ENCODE measurements around the gene KCNF1.

KCNF1 gene

GRCh38 chr2:10905006-10905861 is 6.5 kb upstream of the KCNF1 start:
- DNase-seq, result no peak

DNA sequence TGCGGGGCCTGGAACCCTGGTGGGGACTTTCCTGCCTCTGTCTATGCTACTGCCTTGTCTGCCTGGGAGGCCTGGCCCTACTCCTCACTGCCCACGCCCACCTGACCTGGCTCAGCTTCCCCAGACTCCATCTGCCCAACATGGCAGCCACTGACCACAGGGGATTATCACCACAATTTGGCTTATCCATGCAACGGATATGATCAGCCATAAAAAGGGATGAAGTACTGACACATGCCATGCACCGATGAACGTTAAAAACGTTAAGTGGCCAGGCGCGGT is 5.9 kb upstream of the KCNF1 start:
- no peak for DNase-seq

GRCh38 chr2:10906926-10907625 is 4.7 kb upstream of the KCNF1 start:
- no peak for DNase-seq

GRCh38 chr2:10908195-10908594 is 3.5 kb upstream of the KCNF1 start:
- no peak for DNase-seq

DNA sequence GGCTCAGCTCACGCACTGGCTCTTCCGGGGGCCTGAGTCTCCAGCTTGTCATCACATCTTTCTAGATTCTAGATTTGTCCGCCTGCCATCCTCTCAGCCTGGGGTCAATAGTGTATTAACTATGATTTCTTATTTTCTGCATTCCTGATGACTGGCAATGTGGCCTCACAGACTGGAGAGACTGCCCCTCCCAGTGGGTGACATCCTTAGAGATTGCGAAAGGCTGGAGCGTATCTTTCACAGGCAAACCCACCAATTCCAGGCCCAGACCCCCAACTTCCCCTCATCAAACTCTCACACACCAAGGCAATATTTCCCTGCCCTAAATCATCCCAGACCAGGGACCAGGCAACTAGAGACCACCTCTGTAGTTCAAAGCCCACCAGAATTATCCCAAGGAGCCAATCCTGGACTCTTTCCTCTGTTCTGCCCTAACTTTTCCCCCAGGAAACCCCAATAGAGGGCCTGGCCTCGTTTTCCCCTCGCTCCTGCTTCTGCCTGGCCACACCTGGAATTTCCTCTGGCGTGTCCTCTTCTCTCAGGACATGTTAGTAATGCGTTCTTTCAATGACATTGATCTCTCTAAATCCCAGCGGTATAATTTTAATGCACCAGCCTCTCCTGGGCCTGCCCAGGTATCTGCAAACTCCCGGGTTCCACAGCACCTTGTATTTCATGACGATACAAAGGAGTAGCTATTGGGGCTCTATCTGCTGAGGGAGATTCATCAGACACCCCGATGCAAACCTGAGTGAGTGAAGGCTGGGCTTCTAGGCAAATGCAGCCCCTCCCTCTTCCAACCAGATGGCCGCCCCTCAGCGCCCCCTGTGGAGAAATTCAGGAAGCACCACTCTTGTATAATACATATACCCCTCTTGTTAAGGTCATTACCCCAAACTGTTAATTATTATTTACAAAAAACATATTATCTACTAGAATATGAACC is 2.4 kb upstream of the KCNF1 start:
- no peak for DNase-seq

GRCh38 chr2:10909996-10910341 is 1.8 kb upstream of the KCNF1 start:
- DNase-seq, result no peak

DNA sequence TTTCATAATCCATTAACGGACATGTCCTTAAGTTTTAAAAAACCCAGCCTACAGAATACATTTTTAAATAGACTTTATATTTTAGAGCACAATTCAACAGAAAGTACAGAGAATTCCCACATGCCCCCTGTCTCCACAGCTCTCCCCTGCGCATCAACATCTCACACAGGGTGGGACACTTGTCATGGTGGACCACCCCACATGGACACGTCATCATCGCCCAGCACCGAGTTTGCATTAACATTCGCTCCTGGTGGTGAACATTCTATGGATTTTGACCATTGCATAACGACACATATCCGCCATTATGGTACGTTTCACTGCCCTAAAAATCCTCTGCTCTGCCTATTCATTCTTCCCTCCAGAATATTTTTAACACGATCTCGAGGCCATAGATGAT is 1.1 kb upstream of the KCNF1 start:
- no peak for DNase-seq

DNA sequence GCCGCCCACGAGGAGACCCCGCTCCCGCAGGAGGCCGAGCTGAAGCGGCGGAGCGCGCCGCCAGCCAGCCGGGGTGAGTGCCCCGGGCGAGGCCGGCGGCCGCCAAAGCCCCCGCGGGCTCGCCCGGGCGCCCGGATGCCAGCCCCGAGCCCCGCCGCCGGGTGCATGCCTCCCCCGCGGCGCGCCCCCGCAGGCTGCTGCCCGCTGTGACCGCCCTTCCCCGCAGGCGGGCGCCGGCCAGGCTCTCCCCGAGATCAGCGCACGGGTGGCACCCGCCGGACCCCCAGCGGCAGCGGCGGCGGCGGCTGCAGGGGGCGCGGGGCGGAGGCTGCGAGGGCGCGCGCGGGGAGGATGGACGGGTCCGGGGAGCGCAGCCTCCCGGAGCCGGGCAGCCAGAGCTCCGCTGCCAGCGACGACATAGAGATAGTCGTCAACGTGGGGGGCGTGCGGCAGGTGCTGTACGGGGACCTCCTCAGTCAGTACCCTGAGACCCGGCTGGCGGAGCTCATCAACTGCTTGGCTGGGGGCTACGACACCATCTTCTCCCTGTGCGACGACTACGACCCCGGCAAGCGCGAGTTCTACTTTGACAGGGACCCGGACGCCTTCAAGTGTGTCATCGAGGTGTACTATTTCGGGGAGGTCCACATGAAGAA is 470 bp downstream of the KCNF1 start:
- DNase-seq, result no peak

GRCh38 chr2:10912796-10913455 is 1.2 kb downstream of the KCNF1 start:
- no peak for DNase-seq

- no peak for DNase-seq
These were observed 2.0 kb downstream of the KCNF1 start for GRCh38 chr2:10913501-10914271.

GRCh38 chr2:10914272-10914693 is 2.5 kb downstream of the KCNF1 start:
- no peak for DNase-seq

- DNase-seq, result no peak
These were observed 3.5 kb downstream of the KCNF1 start for GRCh38 chr2:10915236-10915635.

DNA sequence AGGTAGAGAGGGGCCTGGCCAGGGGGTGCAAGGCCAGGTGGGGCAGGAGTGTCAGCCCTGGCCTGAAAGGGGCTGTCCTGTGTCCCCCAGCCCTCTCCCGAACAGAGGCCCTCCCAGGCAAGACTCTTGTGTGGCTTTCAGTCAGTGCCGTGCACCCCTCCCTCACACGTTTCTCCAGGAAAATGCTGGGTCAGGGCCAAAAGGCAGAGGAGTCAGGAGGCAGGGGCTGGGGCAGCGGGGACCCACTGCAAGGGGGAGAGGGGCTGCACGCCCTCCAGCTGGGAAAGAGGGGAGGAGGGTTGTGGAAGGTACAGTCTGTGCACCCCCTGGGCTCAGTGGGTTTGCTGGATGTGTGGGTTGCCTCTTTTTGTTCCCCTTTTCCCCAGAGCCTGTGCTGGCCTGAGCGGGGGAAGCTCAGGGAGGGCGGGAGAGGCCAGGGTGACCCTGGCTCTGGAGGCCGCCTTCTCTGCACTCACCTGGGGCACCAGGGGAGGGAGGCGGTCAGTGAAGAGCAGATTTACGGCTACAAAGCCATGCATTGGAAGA is 4.1 kb downstream of the KCNF1 start:
- DNase-seq, result no peak

DNA sequence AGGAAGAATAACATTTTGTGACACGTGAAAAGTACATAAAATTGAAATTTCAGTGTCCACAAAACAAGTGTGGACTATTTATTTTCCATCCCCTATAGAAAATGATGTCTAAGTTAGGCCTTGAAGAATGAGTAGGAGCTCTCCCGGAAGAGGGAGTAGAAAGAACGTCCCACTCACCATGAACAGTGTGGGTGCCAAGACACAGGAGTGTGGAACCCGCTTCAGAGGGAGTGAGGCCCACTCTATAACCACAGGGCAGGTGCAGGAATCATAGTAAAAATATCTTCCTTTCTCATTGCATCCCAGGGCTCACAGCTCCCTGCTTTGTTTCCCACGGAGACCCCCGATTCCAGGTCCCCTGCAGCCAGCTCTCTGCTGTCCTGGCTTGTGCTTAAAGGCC is 5.2 kb downstream of the KCNF1 start:
- DNase-seq, result no peak

DNA sequence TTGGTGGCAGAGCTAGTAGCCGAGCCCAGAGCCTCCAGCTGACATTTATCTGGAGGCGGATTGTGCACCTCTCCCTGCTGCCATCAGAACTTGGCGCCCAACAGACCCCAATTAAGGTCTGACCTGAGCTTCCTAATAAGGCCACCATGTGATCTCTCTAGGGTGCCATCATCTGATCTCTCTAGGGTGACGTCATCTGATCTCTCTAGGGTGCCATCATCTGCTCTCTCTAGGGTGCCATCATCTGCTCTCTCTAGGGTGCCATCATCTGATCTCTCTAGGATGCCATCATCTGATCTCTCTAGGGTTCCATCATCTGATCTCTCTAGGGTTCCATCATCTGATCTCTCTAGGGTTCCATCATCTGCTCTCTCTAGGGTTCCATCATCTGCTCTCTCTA is 6.2 kb downstream of the KCNF1 start:
- no peak for DNase-seq

GRCh38 chr2:10918661-10919409 is 7.1 kb downstream of the KCNF1 start:
- no peak for DNase-seq

DNA sequence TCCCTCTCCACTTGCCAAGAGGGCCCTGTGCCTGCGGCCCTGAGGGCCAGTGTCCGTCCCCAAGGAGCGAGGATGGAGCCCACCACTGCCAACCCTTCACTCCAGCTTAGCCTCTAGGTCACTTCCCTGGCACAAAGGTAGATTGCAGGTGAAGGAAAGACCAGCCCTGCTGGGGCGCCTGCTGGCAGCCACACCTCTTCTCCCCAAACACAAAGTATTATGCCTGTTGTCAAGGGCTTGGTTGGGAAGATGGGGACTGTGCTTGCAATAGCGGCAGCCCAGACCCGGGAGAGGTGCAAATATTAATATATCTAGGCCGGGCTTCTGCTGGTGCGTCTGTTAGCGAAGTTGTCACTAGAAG is 7.7 kb downstream of the KCNF1 start:
- no peak for DNase-seq

DNA sequence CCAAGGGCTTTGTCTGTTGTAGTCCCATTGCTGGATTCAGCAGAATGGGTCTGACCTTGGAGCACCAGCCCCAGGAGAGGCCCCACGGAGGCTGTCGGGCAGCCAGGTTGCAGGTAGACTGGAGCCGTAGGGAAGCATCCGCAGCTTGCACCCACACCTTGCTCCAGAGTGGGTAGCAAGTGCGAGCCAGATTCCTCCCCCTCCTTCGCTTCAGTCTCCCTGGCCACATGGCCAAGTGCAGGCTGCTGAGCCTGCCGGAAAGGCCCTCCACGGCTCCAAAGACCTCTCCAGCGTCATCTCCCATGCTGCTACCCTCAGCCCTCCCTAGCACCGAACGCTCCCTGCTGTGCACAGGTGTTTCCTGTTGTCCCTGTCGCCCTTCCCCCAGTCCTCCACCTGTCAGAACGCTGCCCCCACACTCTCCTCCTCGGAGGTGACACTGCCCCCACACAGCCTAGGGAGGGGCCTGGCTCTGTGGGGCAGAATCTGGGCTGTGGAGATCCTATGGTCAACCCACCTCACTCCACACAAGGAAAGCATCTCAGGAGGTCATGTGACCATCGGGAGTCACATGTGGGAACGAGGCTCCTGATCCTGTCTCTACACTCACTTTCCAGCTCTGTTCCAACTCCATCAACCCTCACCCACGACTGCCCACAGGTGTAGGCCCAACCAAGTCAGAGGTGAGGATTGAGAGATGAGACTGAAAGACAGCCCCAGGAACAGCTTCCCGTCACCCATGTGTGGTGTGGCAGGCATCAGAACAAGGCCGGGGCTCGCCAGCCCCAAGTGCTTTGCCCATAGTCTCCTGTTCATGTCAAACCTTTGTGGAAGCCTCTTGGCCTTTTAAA is 8.3 kb downstream of the KCNF1 start:
- DNase-seq, result peak; percentile 17

GRCh38 chr2:10920764-10921388 is 9.1 kb downstream of the KCNF1 start:
- no peak for DNase-seq

Measured in NCI-H1105 (cell line).